GM06990 (cell line): Measurements from ENCODE around the gene CLIC5.

Experiments used
- DNase-seq: peaks from one replicate; pipeline ENCODE4 v3.0.0-alpha.2; 2011; ENCODE audit not compliant: insufficient read length; ENCODE audit errors: extremely low read depth
- H3K27me3 ChIP-seq: replicated peaks from 2 replicates; pipeline ENCODE4 v1.6.0; 2011; ENCODE audit warnings: low read length; ENCODE audit not compliant: control insufficient read depth, insufficient read depth
- H3K36me3 ChIP-seq: 2 replicates; pipeline ENCODE4 v1.5.1; 2011; ENCODE audit warnings: low read length; ENCODE audit not compliant: control insufficient read depth, insufficient read depth
- H3K4me3 ChIP-seq: replicated peaks from 2 replicates; pipeline ENCODE4 v1.5.1; 2011; ENCODE audit warnings: low read depth, mild to moderate bottlenecking, control low read depth, low read length
- CTCF ChIP-seq: IDR thresholded peaks from 2 replicates; pipeline ENCODE4 v1.5.1; 2011; ENCODE audit warnings: low read length, control low read depth, mild to moderate bottlenecking, inconsistent platforms; ENCODE audit not compliant: insufficient read depth, poor library complexity, severe bottlenecking

Gene CLIC5

DNA sequence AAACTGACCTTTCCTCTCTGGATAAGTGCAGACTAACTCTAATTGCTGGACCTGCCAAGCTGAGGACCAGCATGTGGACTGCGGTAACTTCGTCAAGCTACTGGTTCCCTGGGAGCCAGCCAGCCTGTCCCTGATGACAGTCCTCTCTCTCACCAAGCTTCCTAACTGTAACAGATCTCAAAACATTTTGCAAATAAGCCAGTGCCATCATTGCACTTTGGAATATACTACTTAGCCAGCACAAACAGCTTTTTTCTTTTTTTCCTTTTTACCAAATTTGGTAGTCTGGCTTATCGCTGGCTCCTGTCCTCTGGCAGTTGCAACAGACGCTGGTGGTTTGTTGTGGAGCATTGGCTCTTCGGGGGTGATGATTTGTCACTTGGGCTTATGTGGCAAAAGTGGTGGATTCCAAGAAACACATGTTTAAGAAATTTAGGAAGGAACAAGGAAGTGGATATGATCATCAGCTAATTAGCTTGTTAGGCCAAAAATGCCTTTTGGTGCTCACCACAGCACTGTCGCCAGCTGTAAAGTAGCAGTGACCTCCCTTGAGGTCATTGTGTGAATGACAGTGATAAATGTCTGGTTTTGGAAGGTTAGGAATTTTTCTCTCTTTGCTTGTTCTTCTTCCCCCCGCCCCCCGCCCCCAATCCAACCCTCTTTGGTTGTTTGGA, 171.7 kb downstream of the CLIC5 start:
- Histone ChIP-seq H3K4me3 (no peak overlapping the region), H3K36me3 (no peaks in the 10 kb centered on the region), H3K27me3 (no peaks in the 10 kb centered on the region; the same call in 1 of the 2 replicates)
- DNase-seq = no peak
- no peak for TF ChIP-seq CTCF

GRCh38 chr6:45841062-45841461, 174.6 kb downstream of the CLIC5 start:
- TF ChIP-seq CTCF = no peak
- no peak for DNase-seq
- H3K27me3 ChIP-seq = peaks cover 2% of the 10 kb centered on the region; the same call in 1 of the 2 replicates
- H3K36me3 ChIP-seq = no peaks in the 10 kb centered on the region
- no peak overlapping the region for H3K4me3 ChIP-seq

DNA sequence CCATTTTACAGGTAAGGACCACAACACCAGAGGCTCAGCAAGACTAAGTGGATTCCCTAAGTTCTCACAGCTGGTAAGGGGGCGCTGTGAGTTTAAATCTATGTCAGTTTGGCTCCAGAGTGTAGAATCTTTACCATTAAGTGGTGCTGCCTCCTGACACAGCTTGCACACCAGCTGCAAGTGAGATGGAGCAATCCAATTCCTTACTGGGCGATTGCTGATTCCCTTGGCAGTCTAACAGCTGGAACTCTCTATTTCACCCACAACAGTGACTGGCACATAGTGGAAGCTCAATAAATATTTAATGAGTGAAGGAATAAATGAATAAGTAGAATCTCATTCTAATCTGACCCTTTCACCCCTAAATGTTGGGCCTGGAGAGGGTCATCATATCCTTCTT, 176.7 kb downstream of the CLIC5 start:
- Histone ChIP-seq H3K4me3 (no peak overlapping the region), H3K36me3 (no peaks in the 10 kb centered on the region), H3K27me3 (peaks cover 2% of the 10 kb centered on the region; the same call in 1 of the 2 replicates)
- TF ChIP-seq CTCF = no peak
- DNase-seq = no peak

DNA sequence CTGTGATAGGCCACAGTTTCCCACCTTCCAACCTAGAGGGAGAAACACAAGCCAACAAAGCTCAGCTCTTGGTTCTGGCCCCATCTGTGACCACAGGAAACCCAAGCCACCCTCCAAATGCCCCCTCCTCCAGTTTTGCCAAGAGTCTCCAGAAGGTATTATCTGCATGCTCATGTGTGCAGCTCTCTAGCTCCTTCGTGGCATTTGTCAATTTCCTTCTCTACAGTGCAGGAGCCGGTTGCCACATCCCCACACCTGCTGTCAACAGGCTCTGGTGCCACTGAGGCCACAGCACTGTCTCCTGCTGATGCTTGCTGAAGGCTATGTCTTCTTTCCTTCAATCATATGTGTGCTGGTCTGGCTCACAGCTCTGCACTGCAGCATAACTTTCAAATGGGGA, 177.2 kb downstream of the CLIC5 start:
- Histone ChIP-seq H3K4me3 (no peak overlapping the region), H3K27me3 (peaks cover 2% of the 10 kb centered on the region; the same call in 1 of the 2 replicates), H3K36me3 (no peaks in the 10 kb centered on the region)
- DNase-seq = no peak
- no peak for TF ChIP-seq CTCF

GRCh38 chr6:45837541-45838200, 178.0 kb downstream of the CLIC5 start:
- DNase-seq = no peak
- H3K4me3 ChIP-seq = no peak overlapping the region
- H3K36me3 ChIP-seq = no peaks in the 10 kb centered on the region
- peaks cover 2% of the 10 kb centered on the region; the same call in 1 of the 2 replicates for H3K27me3 ChIP-seq
- no peak for TF ChIP-seq CTCF
